B cell (primary cell): Measurements from ENCODE around the gene PIH1D1.

ENCODE experiments used
- EZH2 ChIP-seq: IDR thresholded peaks from 2 replicates; pipeline ENCODE4 v1.6.1; 2012; ENCODE audit warnings: borderline replicate concordance, low read depth, mild to moderate bottlenecking, moderate library complexity, low read length; ENCODE audit not compliant: insufficient read depth, poor library complexity, severe bottlenecking
- TF ChIP-seq, protein P1 (sequence below): fragments of 200-600 bp; IDR thresholded peaks from one replicate; pipeline ENCODE4 v1.8.0; 2022; ENCODE audit warnings: antibody characterized with exemption, mild to moderate bottlenecking

DNA sequence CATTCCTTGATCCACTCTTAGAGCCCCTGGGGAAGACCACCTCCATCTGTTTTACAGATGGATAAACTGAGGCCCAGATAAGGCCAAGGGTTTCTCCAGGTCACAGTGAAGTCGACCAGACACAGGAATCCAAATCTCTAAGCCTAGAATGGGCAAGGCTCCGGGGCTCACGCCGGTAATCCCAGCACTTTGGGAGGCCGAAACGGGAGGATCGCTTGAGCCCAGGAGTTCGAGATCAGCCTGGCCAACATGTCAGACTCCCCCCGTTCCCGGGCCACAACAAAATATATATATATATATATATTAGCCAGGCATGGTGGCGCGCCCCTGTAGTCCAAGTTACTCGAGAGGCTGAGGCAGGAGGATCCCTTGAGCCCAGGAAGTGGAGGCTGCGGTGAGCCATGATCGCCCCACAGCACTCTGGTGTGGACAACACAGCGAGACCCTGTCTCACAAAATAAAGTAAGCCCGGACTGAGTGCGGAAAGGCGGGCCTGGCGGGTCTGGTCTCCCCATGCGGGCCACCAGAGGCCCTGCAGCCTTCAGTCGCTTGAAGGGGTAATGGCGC lies 35.2 kb upstream of the PIH1D1 start:
- TF ChIP-seq, protein P1, sequence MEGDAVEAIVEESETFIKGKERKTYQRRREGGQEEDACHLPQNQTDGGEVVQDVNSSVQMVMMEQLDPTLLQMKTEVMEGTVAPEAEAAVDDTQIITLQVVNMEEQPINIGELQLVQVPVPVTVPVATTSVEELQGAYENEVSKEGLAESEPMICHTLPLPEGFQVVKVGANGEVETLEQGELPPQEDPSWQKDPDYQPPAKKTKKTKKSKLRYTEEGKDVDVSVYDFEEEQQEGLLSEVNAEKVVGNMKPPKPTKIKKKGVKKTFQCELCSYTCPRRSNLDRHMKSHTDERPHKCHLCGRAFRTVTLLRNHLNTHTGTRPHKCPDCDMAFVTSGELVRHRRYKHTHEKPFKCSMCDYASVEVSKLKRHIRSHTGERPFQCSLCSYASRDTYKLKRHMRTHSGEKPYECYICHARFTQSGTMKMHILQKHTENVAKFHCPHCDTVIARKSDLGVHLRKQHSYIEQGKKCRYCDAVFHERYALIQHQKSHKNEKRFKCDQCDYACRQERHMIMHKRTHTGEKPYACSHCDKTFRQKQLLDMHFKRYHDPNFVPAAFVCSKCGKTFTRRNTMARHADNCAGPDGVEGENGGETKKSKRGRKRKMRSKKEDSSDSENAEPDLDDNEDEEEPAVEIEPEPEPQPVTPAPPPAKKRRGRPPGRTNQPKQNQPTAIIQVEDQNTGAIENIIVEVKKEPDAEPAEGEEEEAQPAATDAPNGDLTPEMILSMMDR, result no peak
- TF ChIP-seq EZH2, result no peak
